Fibroblast of lung (primary cell): ENCODE measurements around the gene DHRS9. TPM values are rescaled to one million over a fixed set of nuclear protein-coding genes. Genes with fewer than 3 reads are reported as not detected.

ENCODE experiments used
- DNase-seq, 2 donors: peaks; one replicate each; pipeline versions ENCODE4 v3.0.0 to v3.0.0-alpha.2; 2010; ENCODE audit warnings: low read depth in 2 of 2
- H2AFZ ChIP-seq: 2 replicates; pipeline ENCODE4 v1.5.1; 2012; ENCODE audit warnings: low read length, control low read depth, inconsistent platforms
- H3K27ac ChIP-seq: 2 replicates; pipeline ENCODE4 v1.5.1; 2011; ENCODE audit warnings: low read length, control low read depth; ENCODE audit not compliant: insufficient read depth
- H3K27me3 ChIP-seq: 2 replicates; pipeline ENCODE4 v1.5.1; 2011; ENCODE audit warnings: mild to moderate bottlenecking, low read length; ENCODE audit not compliant: control insufficient read depth, insufficient read depth
- H3K36me3 ChIP-seq: 2 replicates; pipeline ENCODE4 v1.5.1; 2011; ENCODE audit warnings: low read length; ENCODE audit not compliant: control insufficient read depth, insufficient read depth
- H3K4me1 ChIP-seq: 2 replicates; pipeline ENCODE4 v1.5.1; 2011; ENCODE audit warnings: low read length; ENCODE audit not compliant: control insufficient read depth, insufficient read depth; ENCODE audit errors: extremely low read depth
- H3K4me2 ChIP-seq: 2 replicates; pipeline ENCODE4 v1.5.1; 2011; ENCODE audit warnings: low read length, control low read depth; ENCODE audit not compliant: insufficient read depth; ENCODE audit errors: extremely low read depth
- H3K4me3 ChIP-seq, 4 experiments: fragments of 200-600 bp in 1 of 4; sonication (generic) in 1 of 4; replicated peaks in 1 of 4; 2 replicates each; pipeline ENCODE4 v1.5.1; 2011 to 2016; ENCODE audit warnings: low read length in 4 of 4, low read depth in 3 of 4, mild to moderate bottlenecking in 3 of 4, control low read depth in 2 of 4, inconsistent platforms in 1 of 4, mixed read lengths in 1 of 4; ENCODE audit not compliant: insufficient read depth in 1 of 4; ENCODE audit errors: control extremely low read depth in 1 of 4
- H3K79me2 ChIP-seq: 2 replicates; pipeline ENCODE4 v1.5.1; 2012; ENCODE audit warnings: mild to moderate bottlenecking, low read length, inconsistent platforms; ENCODE audit not compliant: control insufficient read depth, insufficient read depth
- H3K9ac ChIP-seq: 2 replicates; pipeline ENCODE4 v1.5.1; 2011; ENCODE audit warnings: mild to moderate bottlenecking, low read length, control low read depth; ENCODE audit not compliant: insufficient read depth
- H3K9me3 ChIP-seq: 2 replicates; pipeline ENCODE4 v1.5.1; 2012; ENCODE audit warnings: low read depth, low read length; ENCODE audit not compliant: control insufficient read depth, insufficient read depth
- H4K20me1 ChIP-seq: 2 replicates; pipeline ENCODE4 v1.5.1; 2011; ENCODE audit warnings: low read length; ENCODE audit not compliant: control insufficient read depth, insufficient read depth; ENCODE audit errors: extremely low read depth
- CTCF ChIP-seq, 2 donors: IDR thresholded peaks in 1 of 2; conservative IDR thresholded peaks in 1 of 2; 1 replicate in 1 of 2; 2 replicates in 1 of 2; pipeline ENCODE4 v1.5.1; 2011 to 2012; ENCODE audit warnings: low read length in 2 of 2, control low read depth in 1 of 2, inconsistent platforms in 1 of 2, low read depth in 1 of 2, mild to moderate bottlenecking in 1 of 2
- EZH2 ChIP-seq: IDR thresholded peaks from 2 replicates; pipeline ENCODE4 v1.5.1; 2012; ENCODE audit warnings: low read length, control low read depth, mild to moderate bottlenecking; ENCODE audit errors: missing control alignments
- polyA plus RNA-seq, 2 donors: library from polyadenylated mRNA; depleted of rRNA in 1 of 2; stranded (reverse) in 1 of 2; unstranded in 1 of 2; fragments of >200 nt; gene quantifications; 2 replicates each; pipeline ENCODE4 v1.2.1, GENCODE V29; 2011 to 2012; ENCODE audit warnings: missing spikeins in 1 of 2
- total RNA-seq: library from RNA; depleted of rRNA; stranded (reverse); fragments of >200 nt; gene quantifications from 2 replicates; pipeline ENCODE4 v1.2.1, GENCODE V29; 2014

DHRS9 gene
- total and polyA plus RNA-seq, 2 donors (not counting 1 experiment from before 2014, with no cell fraction given): not detected

- no peaks in the 10 kb centered on the region for H3K79me2 ChIP-seq
- TF ChIP-seq CTCF (conservative IDR thresholded peaks at IDR 0.05 in 1 of 2, IDR thresholded peaks at IDR 0.05 in 1 of 2; ENCODE audit: low read depth in 1 of 2, low read length in 2 of 2): no peak
- no peak for TF ChIP-seq EZH2
- DNase-seq: no peak
- H3K4me3 ChIP-seq: no peak overlapping the region
- H3K27ac ChIP-seq: no peak overlapping the region
- no peaks in the 10 kb centered on the region for H3K27me3 ChIP-seq
- H3K9ac ChIP-seq: no peak overlapping the region
- no peaks in the 10 kb centered on the region for H3K9me3 ChIP-seq
- no peaks in the 10 kb centered on the region for H3K36me3 ChIP-seq
- H2AFZ ChIP-seq: no peak overlapping the region
- no peaks in the 10 kb centered on the region for H3K4me1 ChIP-seq
- H4K20me1 ChIP-seq: no peaks in the 10 kb centered on the region
- H3K4me2 ChIP-seq: no peak overlapping the region
Measured at GRCh38 chr2:169041594-169041993, 27.8 kb upstream of the DHRS9 start.

- TF ChIP-seq CTCF (conservative IDR thresholded peaks at IDR 0.05 in 1 of 2, IDR thresholded peaks at IDR 0.05 in 1 of 2; ENCODE audit: low read depth in 1 of 2, low read length in 2 of 2): no peak
- no peak for TF ChIP-seq EZH2
- Histone ChIP-seq H3K36me3 (no peaks in the 10 kb centered on the region), H3K4me3 (no peak overlapping the region), H2AFZ (no peak overlapping the region), H3K4me2 (no peak overlapping the region), H3K4me1 (no peaks in the 10 kb centered on the region), H3K27ac (no peak overlapping the region), H3K79me2 (no peaks in the 10 kb centered on the region), H3K27me3 (no peaks in the 10 kb centered on the region), H4K20me1 (no peaks in the 10 kb centered on the region), H3K9ac (no peak overlapping the region), H3K9me3 (no peaks in the 10 kb centered on the region)
- no peak for DNase-seq
Measured at GRCh38 chr2:169042856-169043255, 26.5 kb upstream of the DHRS9 start.

- H3K27me3 ChIP-seq: no peaks in the 10 kb centered on the region
- no peak for TF ChIP-seq CTCF (conservative IDR thresholded peaks at IDR 0.05 in 1 of 2, IDR thresholded peaks at IDR 0.05 in 1 of 2; ENCODE audit: low read depth in 1 of 2, low read length in 2 of 2)
- TF ChIP-seq EZH2: no peak
- no peaks in the 10 kb centered on the region for H3K4me1 ChIP-seq
- no peak overlapping the region for H2AFZ ChIP-seq
- no peak overlapping the region for H3K4me3 ChIP-seq
- no peaks in the 10 kb centered on the region for H3K79me2 ChIP-seq
- H4K20me1 ChIP-seq: no peaks in the 10 kb centered on the region
- H3K27ac ChIP-seq: no peak overlapping the region
- H3K4me2 ChIP-seq: no peak overlapping the region
- DNase-seq: no peak
- H3K36me3 ChIP-seq: no peaks in the 10 kb centered on the region
- no peak overlapping the region for H3K9ac ChIP-seq
- H3K9me3 ChIP-seq: no peaks in the 10 kb centered on the region
Measured at GRCh38 chr2:169046440-169047151, 22.8 kb upstream of the DHRS9 start.
